Upper lobe of right lung (tissue), 1 donor: ENCODE measurements around the gene FGGY. TPM values are rescaled to one million over a fixed set of nuclear protein-coding genes. Genes with fewer than 3 reads are reported as not detected.
A peak's percentile ranks its signal among the peaks of the same experiment; 100 is the strongest.

Experiments
- ATAC-seq: fragments of 200-7000 bp; cut with Tn5 transposase; one replicate; pipeline ENCODE4 v1.9.1; 2020; ENCODE audit warnings: mild to moderate bottlenecking, moderate library complexity
- DNase-seq: peaks from one replicate; pipeline ENCODE4 v3.0.0-alpha.2; 2020
- H3K27ac ChIP-seq: fragments of 200-600 bp; one replicate; pipeline ENCODE4 v1.8.0; 2022
- H3K27me3 ChIP-seq: fragments of 200-600 bp; one replicate; pipeline ENCODE4 v1.8.0; 2022; ENCODE audit warnings: mild to moderate bottlenecking
- H3K36me3 ChIP-seq: fragments of 200-600 bp; one replicate; pipeline ENCODE4 v1.8.0; 2022
- H3K4me1 ChIP-seq: fragments of 200-600 bp; one replicate; pipeline ENCODE4 v1.8.0; 2022
- H3K4me3 ChIP-seq: fragments of 200-600 bp; one replicate; pipeline ENCODE4 v1.8.0; 2022; ENCODE audit warnings: mild to moderate bottlenecking
- H3K9me3 ChIP-seq: fragments of 200-600 bp; one replicate; pipeline ENCODE4 v1.8.0; 2022
- CTCF ChIP-seq: fragments of 200-600 bp; IDR thresholded peaks from one replicate; pipeline ENCODE4 v1.8.0; 2022; ENCODE audit warnings: antibody characterized with exemption
- intact Hi-C: fragments of 100-400 bp; cut with DNase I; formaldehyde crosslinking; loops from one replicate; pipeline ENCODE4 v1.11.0; 2022
- total RNA-seq: library from RNA; stranded (reverse); fragmentation: NEBNext Ultra II Directional; extraction: Animal tissue kit (Norgen Biotek cat#: 25700); gene quantifications from one replicate; pipeline ENCODE4 v1.2.1, GENCODE V29; 2021
- donor health status: DM: no; HTN: yes; CAD: no; lungs with severe emphysema.

FGGY gene
- total RNA-seq, 1 donor from 2014 or later = 39.2 TPM

- intact Hi-C loops = no loop called here
- no peak for TF ChIP-seq CTCF
- Histone ChIP-seq H3K9me3 (no peaks in the 10 kb centered on the region), H3K4me3 (no peak overlapping the region), H3K4me1 (peaks cover 5% of the 10 kb centered on the region), H3K36me3 (no peaks in the 10 kb centered on the region), H3K27ac (no peak overlapping the region), H3K27me3 (no peaks in the 10 kb centered on the region)
- no peak for ATAC-seq
- DNase-seq = no peak
These were observed 205.3 kb downstream of the FGGY start for GRCh38 chr1:59502009-59502691.

- DNase-seq = no peak
- intact Hi-C loops = no loop called here
- H3K4me3 ChIP-seq = no peak overlapping the region
- H3K9me3 ChIP-seq = no peaks in the 10 kb centered on the region
- H3K4me1 ChIP-seq = no peaks in the 10 kb centered on the region
- no peak for ATAC-seq
- no peak overlapping the region for H3K27ac ChIP-seq
- no peaks in the 10 kb centered on the region for H3K27me3 ChIP-seq
- TF ChIP-seq CTCF = no peak
- no peaks in the 10 kb centered on the region for H3K36me3 ChIP-seq
These were observed 207.4 kb downstream of the FGGY start for GRCh38 chr1:59504276-59504675.

- intact Hi-C loops = no loop called here
These were observed 208.7 kb downstream of the FGGY start for GRCh38 chr1:59505596-59506028.

GRCh38 chr1:59506952-59507351, 210.1 kb downstream of the FGGY start:
- Histone ChIP-seq H3K4me3 (no peak overlapping the region), H3K9me3 (no peaks in the 10 kb centered on the region), H3K36me3 (no peaks in the 10 kb centered on the region), H3K27me3 (no peaks in the 10 kb centered on the region), H3K27ac (peak overlapping the region; percentile 36), H3K4me1 (peaks cover 5% of the 10 kb centered on the region)
- intact Hi-C loops = no loop called here
- TF ChIP-seq CTCF = no peak
- peak; percentile 94 for ATAC-seq
- no peak for DNase-seq

More at GRCh38 chr1:59505596-59506028, 208.7 kb downstream of the FGGY start:
- no peaks in the 10 kb centered on the region for H3K27me3 ChIP-seq
- no peak overlapping the region for H3K27ac ChIP-seq
- no peak for DNase-seq
- no peaks in the 10 kb centered on the region for H3K36me3 ChIP-seq
- H3K4me3 ChIP-seq = no peak overlapping the region
- no peaks in the 10 kb centered on the region for H3K9me3 ChIP-seq
- no peak for TF ChIP-seq CTCF
- H3K4me1 ChIP-seq = no peaks in the 10 kb centered on the region
- no peak for ATAC-seq

GRCh38 chr1:59509341-59509875, 212.5 kb downstream of the FGGY start:
- intact Hi-C loops = no loop called here
- Histone ChIP-seq H3K4me1 (peaks cover 5% of the 10 kb centered on the region), H3K27ac (no peak overlapping the region), H3K4me3 (no peak overlapping the region), H3K36me3 (no peaks in the 10 kb centered on the region), H3K27me3 (no peaks in the 10 kb centered on the region), H3K9me3 (no peaks in the 10 kb centered on the region)
- no peak for ATAC-seq
- no peak for DNase-seq
- TF ChIP-seq CTCF = no peak
